H1 (cell line): ENCODE data around the gene LARP6. TPM values are rescaled to one million over a fixed set of nuclear protein-coding genes. Genes with fewer than 3 reads are reported as not detected.
A peak's percentile ranks its signal among the peaks of the same experiment; 100 is the strongest.

ENCODE experiments used
- ASH2L ChIP-seq: fragments of 200-600, 300-600 bp; sonication (generic); IDR thresholded peaks from one replicate; pipeline ENCODE4 v1.7.1; 2017; ENCODE audit warnings: low read length
- BCL11A ChIP-seq, 2 experiments: IDR thresholded peaks; one replicate each; pipeline ENCODE4 v1.6.1; 2011; ENCODE audit warnings: low read depth in 2 of 2, low read length in 2 of 2, mild to moderate bottlenecking in 2 of 2
- CBX8 ChIP-seq: fragments of 300-800, 300-1000 bp; sonication (generic); IDR thresholded peaks from 2 replicates; pipeline ENCODE4 v1.7.1; 2016; ENCODE audit warnings: low read depth, low read length, borderline replicate concordance
- CHD1 ChIP-seq: IDR thresholded peaks from 2 replicates; pipeline ENCODE4 v1.6.1; 2012; ENCODE audit warnings: low read depth, low read length, improper control_type of control experiment
- E2F6 ChIP-seq: IDR thresholded peaks from 2 replicates; pipeline ENCODE4 v1.6.1; 2012; ENCODE audit warnings: inconsistent platforms
- EP300 ChIP-seq, 2 experiments: IDR thresholded peaks; 1 replicate in 1 of 2; 2 replicates in 1 of 2; pipeline ENCODE4 v1.6.1; 2011 to 2012; ENCODE audit warnings: low read depth in 2 of 2, low read length in 2 of 2, mild to moderate bottlenecking in 2 of 2, borderline replicate concordance in 1 of 2, inconsistent platforms in 1 of 2, moderate library complexity in 1 of 2
- EZH2 ChIP-seq: fragments of 200-600 bp; sonication (generic); IDR thresholded peaks from 2 replicates; pipeline ENCODE4 v1.7.1; 2012; ENCODE audit warnings: low read depth, mild to moderate bottlenecking, moderate library complexity, low read length, inconsistent platforms; ENCODE audit not compliant: severe bottlenecking
- FOSL1 ChIP-seq: IDR thresholded peaks from 2 replicates; pipeline ENCODE4 v1.6.1; 2011; ENCODE audit warnings: mild to moderate bottlenecking, low read depth, low read length, moderate library complexity; ENCODE audit not compliant: insufficient read depth
- GABPA ChIP-seq: IDR thresholded peaks from 2 replicates; pipeline ENCODE4 v1.6.1; 2011; ENCODE audit warnings: mild to moderate bottlenecking, low read length, moderate library complexity, borderline replicate concordance; ENCODE audit not compliant: insufficient read depth
- GTF2F1 ChIP-seq: IDR thresholded peaks from 2 replicates; pipeline ENCODE4 v1.6.1; 2012; ENCODE audit warnings: low read depth, low read length, improper control_type of control experiment, borderline replicate concordance
- HDAC2 ChIP-seq, 2 experiments: fragments of 300-600 bp in 1 of 2; sonication (generic) in 1 of 2; IDR thresholded peaks; 2 replicates each; pipeline ENCODE4 v1.6.1; 2011 to 2012; ENCODE audit warnings: low read depth in 2 of 2, low read length in 2 of 2, mild to moderate bottlenecking in 2 of 2, moderate library complexity in 2 of 2, borderline replicate concordance in 1 of 2, inconsistent platforms in 1 of 2
- HDAC6 ChIP-seq: IDR thresholded peaks from one replicate; pipeline ENCODE4 v1.7.1; 2012; ENCODE audit warnings: low read depth, mild to moderate bottlenecking, inconsistent platforms, low read length, moderate library complexity
- JUN ChIP-seq: IDR thresholded peaks from 2 replicates; pipeline ENCODE4 v1.6.1; 2011; ENCODE audit warnings: low read depth, mild to moderate bottlenecking, improper control_type of control experiment, low read length
- KDM5A ChIP-seq: fragments of 200-600 bp; IDR thresholded peaks from 2 replicates; pipeline ENCODE4 v1.7.1; 2012; ENCODE audit warnings: mild to moderate bottlenecking, low read length, inconsistent platforms, mixed read lengths
- NANOG ChIP-seq: IDR thresholded peaks from 2 replicates; pipeline ENCODE4 v1.6.1; 2011; ENCODE audit warnings: low read length, low read depth, mild to moderate bottlenecking, inconsistent platforms; ENCODE audit not compliant: insufficient read depth, poor library complexity, severe bottlenecking
- POLR2A ChIP-seq, 2 experiments: IDR thresholded peaks; 1 replicate in 1 of 2; 2 replicates in 1 of 2; pipeline ENCODE4 v1.6.1; 2011; ENCODE audit warnings: low read depth in 2 of 2, low read length in 2 of 2, mild to moderate bottlenecking in 2 of 2; ENCODE audit errors: control extremely low read depth in 1 of 2
- POLR2AphosphoS5 ChIP-seq: IDR thresholded peaks from 2 replicates; pipeline ENCODE4 v1.6.1; 2011; ENCODE audit warnings: low read depth, low read length
- POU5F1 ChIP-seq: IDR thresholded peaks from 2 replicates; pipeline ENCODE4 v1.6.1; 2011; ENCODE audit warnings: low read depth, mild to moderate bottlenecking, low read length, moderate library complexity
- RFX5 ChIP-seq: IDR thresholded peaks from 2 replicates; pipeline ENCODE4 v1.6.1; 2011; ENCODE audit warnings: low read depth, low read length, improper control_type of control experiment, borderline replicate concordance
- SP4 ChIP-seq: IDR thresholded peaks from 2 replicates; pipeline ENCODE4 v1.6.1; 2012; ENCODE audit warnings: low read length, inconsistent platforms
- SRF ChIP-seq: IDR thresholded peaks from 2 replicates; pipeline ENCODE4 v1.6.1; 2011; ENCODE audit warnings: mild to moderate bottlenecking, low read depth, low read length, moderate library complexity
- TCF12 ChIP-seq: IDR thresholded peaks from 2 replicates; pipeline ENCODE4 v1.6.1; 2011; ENCODE audit warnings: low read depth, mild to moderate bottlenecking, low read length
- TEAD4 ChIP-seq: IDR thresholded peaks from 2 replicates; pipeline ENCODE4 v1.6.1; 2012; ENCODE audit warnings: low read depth, low read length, inconsistent platforms, mixed read lengths
- polyA plus RNA-seq, 7 experiments: library from polyadenylated mRNA; depleted of rRNA in 3 of 7; stranded (reverse) in 5 of 7; unstranded in 2 of 7; fragments of >200 nt in 5 of 7; fragments of 200-250 nt in 2 of 7; gene quantifications; 1 replicate in 5 of 7; 2 replicates in 1 of 7; 4 replicates in 1 of 7; pipeline versions ENCODE4 v1.2.1 to v1.2.3, GENCODE V29; 2011 to 2013; ENCODE audit warnings: missing spikeins in 2 of 7, mixed read lengths in 2 of 7
- total RNA-seq: library from RNA; stranded (reverse); fragmentation: NEBNext Ultra II Directional; extraction: Animal tissue kit (Norgen Biotek cat#: 25700); gene quantifications from 2 replicates; pipeline ENCODE4 v1.2.1, GENCODE V29; 2021

The LARP6 gene
- total and polyA plus RNA-seq, 2 of the 8 experiments (the other 6 are each of a cell fraction or from before 2014, with no cell fraction given), result 21.0 to 24.7 TPM

- no peak for TF ChIP-seq RFX5
- peak; percentile 66; the same call in 1 of the 2 replicates for TF ChIP-seq E2F6
- TF ChIP-seq TEAD4, result 0 out of 2 replicates have a peak, but pooled peaks have one; percentile 7
- no peak for TF ChIP-seq SP4
- TF ChIP-seq EP300 (IDR thresholded peaks at IDR 0.05; ENCODE audit: borderline replicate concordance in 1 of 2, low read depth in 2 of 2, low read length in 2 of 2), result 0 out of 3 replicates have a peak, but pooled peaks of 1 of the 2 experiments have one; percentile 13
- 0 out of 2 replicates have a peak, but pooled peaks have one; percentile 60 for TF ChIP-seq TCF12
- no peak for TF ChIP-seq BCL11A (IDR thresholded peaks at IDR 0.05; ENCODE audit: low read depth in 2 of 2, low read length in 2 of 2)
- no peak for TF ChIP-seq NANOG
- TF ChIP-seq GTF2F1, result no peak
- peak; percentile 40; the same call in 1 of the 2 replicates for TF ChIP-seq SRF
- no peak for TF ChIP-seq FOSL1
- TF ChIP-seq POLR2AphosphoS5, result peak; percentile 56
- TF ChIP-seq GABPA, result peak; percentile 95
- no peak for TF ChIP-seq POU5F1
- peak; percentile 97 for TF ChIP-seq ASH2L
- no peak for TF ChIP-seq HDAC6
- TF ChIP-seq CBX8, result no peak
- peak; percentile 86 to 95; a peak in 3 of 4 replicates for TF ChIP-seq HDAC2 (IDR thresholded peaks at IDR 0.05; ENCODE audit: borderline replicate concordance in 1 of 2, low read depth in 2 of 2, low read length in 2 of 2)
- peak; percentile 74; the same call in 1 of the 2 replicates for TF ChIP-seq KDM5A
- peak in 1 of 2 experiments; percentile 65; a peak in 1 of 3 replicates for TF ChIP-seq POLR2A (IDR thresholded peaks at IDR 0.05; ENCODE audit: control extremely low read depth in 1 of 2, low read depth in 2 of 2, low read length in 2 of 2)
- no peak for TF ChIP-seq JUN
- no peak for TF ChIP-seq CHD1
- TF ChIP-seq EZH2, result no peak
Measured at GRCh38 chr15:70892002-70892911, 38.3 kb upstream of the LARP6 start, which contains the start of the genes LRRC49 and THAP10 (continued).
